Measurements from ENCODE around the gene HOXB4.

Gene HOXB4

GRCh38 chr17:48562934-48563333 lies 15.2 kb downstream of the HOXB4 start:
- Histone ChIP-seq H3K27ac (ENCODE audit: insufficient read depth, low read depth, low read length, poor library complexity, severe bottlenecking) (no peak overlapping the region), H3K4me3 (ENCODE audit: insufficient read depth, low read depth, low read length) (no peak overlapping the region), H3K27me3 (ENCODE audit: control insufficient read depth, insufficient read depth, low read length, poor library complexity, severe bottlenecking) (peaks cover 100% of the 10 kb centered on the region), H3K4me1 (ENCODE audit: control insufficient read depth, insufficient read depth, low read length) (peaks cover 5% of the 10 kb centered on the region), H3K36me3 (ENCODE audit: control insufficient read depth, insufficient read depth, low read length) (no peaks in the 10 kb centered on the region), H3K9me3 (ENCODE audit: control insufficient read depth, low read length) (no peaks in the 10 kb centered on the region)
- whole genome bisulfite sequencing, 2 experiments: 24 to 30% methylated on average over 5 of the region's 5 CpGs

- Histone ChIP-seq H3K4me3 (ENCODE audit: insufficient read depth, low read depth, low read length) (no peak overlapping the region), H3K4me1 (ENCODE audit: control insufficient read depth, insufficient read depth, low read length) (peaks cover 5% of the 10 kb centered on the region)
- WGBS, 2 experiments: 27 to 38% methylated on average over 13 to 15 of the region's 15 CpGs
These were observed 16.0 kb downstream of the HOXB4 start for GRCh38 chr17:48561884-48562810.

GRCh38 chr17:48559840-48560817 lies 18.0 kb downstream of the HOXB4 start:
- Histone ChIP-seq H3K36me3 (ENCODE audit: control insufficient read depth, insufficient read depth, low read length) (no peaks in the 10 kb centered on the region), H3K27ac (ENCODE audit: insufficient read depth, low read depth, low read length, poor library complexity, severe bottlenecking) (no peak overlapping the region), H3K9me3 (ENCODE audit: control insufficient read depth, low read length) (no peaks in the 10 kb centered on the region), H3K27me3 (ENCODE audit: control insufficient read depth, insufficient read depth, low read length, poor library complexity, severe bottlenecking) (peaks cover 100% of the 10 kb centered on the region), H3K4me3 (ENCODE audit: insufficient read depth, low read depth, low read length) (no peak overlapping the region), H3K4me1 (ENCODE audit: control insufficient read depth, insufficient read depth, low read length) (peaks cover 5% of the 10 kb centered on the region)
- WGBS, 2 experiments: 14 to 17% methylated on average over 14 of the region's 14 CpGs

More at GRCh38 chr17:48561884-48562810, 16.0 kb downstream of the HOXB4 start:
- H3K27me3 ChIP-seq (ENCODE audit: control insufficient read depth, insufficient read depth, low read length, poor library complexity, severe bottlenecking): peaks cover 100% of the 10 kb centered on the region
- H3K9me3 ChIP-seq (ENCODE audit: control insufficient read depth, low read length): no peaks in the 10 kb centered on the region
- no peak overlapping the region for H3K27ac ChIP-seq (ENCODE audit: insufficient read depth, low read depth, low read length, poor library complexity, severe bottlenecking)
- no peaks in the 10 kb centered on the region for H3K36me3 ChIP-seq (ENCODE audit: control insufficient read depth, insufficient read depth, low read length)

GRCh38 chr17:48559122-48559839 lies 18.9 kb downstream of the HOXB4 start:
- Histone ChIP-seq H3K36me3 (ENCODE audit: control insufficient read depth, insufficient read depth, low read length) (no peaks in the 10 kb centered on the region), H3K27ac (ENCODE audit: insufficient read depth, low read depth, low read length, poor library complexity, severe bottlenecking) (no peak overlapping the region), H3K9me3 (ENCODE audit: control insufficient read depth, low read length) (no peaks in the 10 kb centered on the region), H3K4me1 (ENCODE audit: control insufficient read depth, insufficient read depth, low read length) (peaks cover 1% of the 10 kb centered on the region), H3K27me3 (ENCODE audit: control insufficient read depth, insufficient read depth, low read length, poor library complexity, severe bottlenecking) (peaks cover 100% of the 10 kb centered on the region), H3K4me3 (ENCODE audit: insufficient read depth, low read depth, low read length) (no peak overlapping the region)
- 4 to 5% methylated on average over 14 to 15 of the region's 16 CpGs for WGBS, 2 experiments

GRCh38 chr17:48558831-48559121 lies 19.4 kb downstream of the HOXB4 start:
- Histone ChIP-seq H3K4me1 (ENCODE audit: control insufficient read depth, insufficient read depth, low read length) (no peaks in the 10 kb centered on the region), H3K36me3 (ENCODE audit: control insufficient read depth, insufficient read depth, low read length) (no peaks in the 10 kb centered on the region), H3K9me3 (ENCODE audit: control insufficient read depth, low read length) (no peaks in the 10 kb centered on the region), H3K27ac (ENCODE audit: insufficient read depth, low read depth, low read length, poor library complexity, severe bottlenecking) (no peak overlapping the region), H3K4me3 (ENCODE audit: insufficient read depth, low read depth, low read length) (no peak overlapping the region), H3K27me3 (ENCODE audit: control insufficient read depth, insufficient read depth, low read length, poor library complexity, severe bottlenecking) (peaks cover 100% of the 10 kb centered on the region)
- 16 to 18% methylated on average over 2 of the region's 2 CpGs for WGBS, 2 experiments

- no peaks in the 10 kb centered on the region for H3K9me3 ChIP-seq (ENCODE audit: control insufficient read depth, low read length)
- peaks cover 100% of the 10 kb centered on the region for H3K27me3 ChIP-seq (ENCODE audit: control insufficient read depth, insufficient read depth, low read length, poor library complexity, severe bottlenecking)
- H3K4me1 ChIP-seq (ENCODE audit: control insufficient read depth, insufficient read depth, low read length): no peaks in the 10 kb centered on the region
- no peak overlapping the region for H3K27ac ChIP-seq (ENCODE audit: insufficient read depth, low read depth, low read length, poor library complexity, severe bottlenecking)
- no peaks in the 10 kb centered on the region for H3K36me3 ChIP-seq (ENCODE audit: control insufficient read depth, insufficient read depth, low read length)
- 12 to 13% methylated on average over 13 of the region's 13 CpGs for WGBS, 2 experiments
- H3K4me3 ChIP-seq (ENCODE audit: insufficient read depth, low read depth, low read length): no peak overlapping the region
These were observed 19.9 kb downstream of the HOXB4 start for GRCh38 chr17:48558057-48558830.

- WGBS, 2 experiments: 11 to 14% methylated on average over 7 of the region's 7 CpGs
- Histone ChIP-seq H3K4me3 (ENCODE audit: insufficient read depth, low read depth, low read length) (no peak overlapping the region), H3K4me1 (ENCODE audit: control insufficient read depth, insufficient read depth, low read length) (no peaks in the 10 kb centered on the region)
These were observed 21.4 kb downstream of the HOXB4 start for GRCh38 chr17:48556576-48557401.

GRCh38 chr17:48556229-48556575 lies 21.9 kb downstream of the HOXB4 start:
- Histone ChIP-seq H3K27me3 (ENCODE audit: control insufficient read depth, insufficient read depth, low read length, poor library complexity, severe bottlenecking) (peaks cover 100% of the 10 kb centered on the region), H3K9me3 (ENCODE audit: control insufficient read depth, low read length) (no peaks in the 10 kb centered on the region), H3K4me1 (ENCODE audit: control insufficient read depth, insufficient read depth, low read length) (no peaks in the 10 kb centered on the region), H3K36me3 (ENCODE audit: control insufficient read depth, insufficient read depth, low read length) (no peaks in the 10 kb centered on the region), H3K27ac (ENCODE audit: insufficient read depth, low read depth, low read length, poor library complexity, severe bottlenecking) (no peak overlapping the region), H3K4me3 (ENCODE audit: insufficient read depth, low read depth, low read length) (no peak overlapping the region)
- 8% methylated on average over 4 of the region's 5 CpGs for WGBS, 2 experiments

More at GRCh38 chr17:48556576-48557401, 21.4 kb downstream of the HOXB4 start:
- Histone ChIP-seq H3K36me3 (ENCODE audit: control insufficient read depth, insufficient read depth, low read length) (no peaks in the 10 kb centered on the region), H3K27me3 (ENCODE audit: control insufficient read depth, insufficient read depth, low read length, poor library complexity, severe bottlenecking) (peaks cover 100% of the 10 kb centered on the region), H3K9me3 (ENCODE audit: control insufficient read depth, low read length) (no peaks in the 10 kb centered on the region), H3K27ac (ENCODE audit: insufficient read depth, low read depth, low read length, poor library complexity, severe bottlenecking) (no peak overlapping the region)

Data from ectodermal cell (in vitro differentiated cells).